HUES6 (cell line): Measurements from ENCODE around the gene CABLES2.

Experiments used
- H3K27ac ChIP-seq: 2 replicates; pipeline ENCODE4 v1.7.0; 2013; ENCODE audit warnings: low read depth, mild to moderate bottlenecking, low read length, inconsistent platforms
- H3K27me3 ChIP-seq: 2 replicates; pipeline ENCODE4 v1.6.1; 2013; ENCODE audit warnings: low read length; ENCODE audit not compliant: control insufficient read depth, insufficient read depth
- H3K36me3 ChIP-seq: 2 replicates; pipeline ENCODE4 v1.6.1; 2013; ENCODE audit warnings: low read length; ENCODE audit not compliant: control insufficient read depth, insufficient read depth
- H3K4me1 ChIP-seq: 2 replicates; pipeline ENCODE4 v1.6.1; 2013; ENCODE audit warnings: low read length; ENCODE audit not compliant: control insufficient read depth, insufficient read depth
- H3K4me3 ChIP-seq: 2 replicates; pipeline ENCODE4 v1.5.1; 2013; ENCODE audit warnings: low read depth, low read length
- H3K9ac ChIP-seq: one replicate; pipeline ENCODE4 v1.6.1; 2013; ENCODE audit warnings: mild to moderate bottlenecking, low read length
- H3K9me3 ChIP-seq: 2 replicates; pipeline ENCODE4 v1.6.1; 2013; ENCODE audit warnings: low read depth, low read length; ENCODE audit not compliant: control insufficient read depth, insufficient read depth

Gene CABLES2

DNA sequence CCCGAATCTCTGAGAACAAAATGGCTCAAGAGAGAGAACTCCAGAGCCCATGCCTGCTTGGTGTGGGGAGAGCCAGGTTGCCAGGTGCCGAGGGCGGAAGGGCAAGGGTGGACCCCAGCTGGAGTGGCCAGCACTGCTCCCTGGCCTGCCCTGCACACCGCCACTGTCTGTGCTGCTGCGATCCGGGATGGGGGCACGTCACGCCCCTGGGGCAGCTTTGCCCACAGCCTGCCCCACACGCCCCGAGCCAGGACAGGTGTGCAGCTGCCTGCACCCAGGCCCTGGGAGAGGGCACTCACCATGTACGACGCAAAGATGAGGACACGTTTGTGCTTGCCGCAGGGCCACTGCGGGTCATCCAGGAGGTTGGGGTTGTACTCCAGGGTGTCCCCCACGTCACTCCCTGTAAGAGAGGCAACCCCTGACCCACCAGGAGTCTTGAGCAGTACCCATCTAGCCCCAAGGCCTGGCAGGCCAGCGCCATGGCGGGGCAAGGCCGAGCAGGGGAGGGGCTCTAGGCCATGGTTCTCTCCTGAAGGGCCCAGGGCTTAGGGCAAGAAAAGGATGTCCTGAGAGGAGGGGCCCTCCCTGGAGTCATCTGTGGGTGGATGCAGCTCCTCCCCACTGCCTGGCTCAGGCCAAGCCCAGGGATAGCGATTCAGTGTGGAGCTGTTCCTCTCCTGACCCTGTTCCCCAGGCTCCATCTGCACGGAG, 14.3 kb downstream of the CABLES2 start:
- no peaks in the 10 kb centered on the region for H3K27me3 ChIP-seq
- H3K27ac ChIP-seq, result no peak overlapping the region
- no peak overlapping the region for H3K9ac ChIP-seq
- H3K4me3 ChIP-seq, result no peak overlapping the region
- H3K4me1 ChIP-seq, result no peaks in the 10 kb centered on the region
- H3K9me3 ChIP-seq, result no peaks in the 10 kb centered on the region; the same call in 1 of the 2 replicates
- peaks cover 29% of the 10 kb centered on the region for H3K36me3 ChIP-seq

DNA sequence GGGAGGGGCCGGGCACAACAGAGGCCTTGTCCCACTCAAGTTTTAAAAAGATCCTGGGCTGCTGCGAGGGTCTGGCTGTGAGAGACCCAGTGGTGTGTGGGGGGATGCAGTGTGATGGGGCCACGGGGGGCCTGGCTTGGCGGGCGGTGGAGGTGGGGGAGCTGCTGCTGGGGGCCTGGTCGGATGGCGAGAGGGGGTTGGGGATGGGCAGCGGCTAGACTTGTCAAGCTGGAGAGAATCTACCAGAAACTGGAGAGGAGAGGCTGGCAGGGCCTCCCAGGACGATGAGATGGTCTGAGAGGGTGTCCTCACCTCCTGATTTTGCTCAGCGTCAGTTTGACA, 15.0 kb downstream of the CABLES2 start:
- Histone ChIP-seq H3K9ac (no peak overlapping the region), H3K4me1 (no peaks in the 10 kb centered on the region), H3K9me3 (no peaks in the 10 kb centered on the region), H3K36me3 (peaks cover 35% of the 10 kb centered on the region), H3K4me3 (no peak overlapping the region), H3K27me3 (no peaks in the 10 kb centered on the region), H3K27ac (no peak overlapping the region)

DNA sequence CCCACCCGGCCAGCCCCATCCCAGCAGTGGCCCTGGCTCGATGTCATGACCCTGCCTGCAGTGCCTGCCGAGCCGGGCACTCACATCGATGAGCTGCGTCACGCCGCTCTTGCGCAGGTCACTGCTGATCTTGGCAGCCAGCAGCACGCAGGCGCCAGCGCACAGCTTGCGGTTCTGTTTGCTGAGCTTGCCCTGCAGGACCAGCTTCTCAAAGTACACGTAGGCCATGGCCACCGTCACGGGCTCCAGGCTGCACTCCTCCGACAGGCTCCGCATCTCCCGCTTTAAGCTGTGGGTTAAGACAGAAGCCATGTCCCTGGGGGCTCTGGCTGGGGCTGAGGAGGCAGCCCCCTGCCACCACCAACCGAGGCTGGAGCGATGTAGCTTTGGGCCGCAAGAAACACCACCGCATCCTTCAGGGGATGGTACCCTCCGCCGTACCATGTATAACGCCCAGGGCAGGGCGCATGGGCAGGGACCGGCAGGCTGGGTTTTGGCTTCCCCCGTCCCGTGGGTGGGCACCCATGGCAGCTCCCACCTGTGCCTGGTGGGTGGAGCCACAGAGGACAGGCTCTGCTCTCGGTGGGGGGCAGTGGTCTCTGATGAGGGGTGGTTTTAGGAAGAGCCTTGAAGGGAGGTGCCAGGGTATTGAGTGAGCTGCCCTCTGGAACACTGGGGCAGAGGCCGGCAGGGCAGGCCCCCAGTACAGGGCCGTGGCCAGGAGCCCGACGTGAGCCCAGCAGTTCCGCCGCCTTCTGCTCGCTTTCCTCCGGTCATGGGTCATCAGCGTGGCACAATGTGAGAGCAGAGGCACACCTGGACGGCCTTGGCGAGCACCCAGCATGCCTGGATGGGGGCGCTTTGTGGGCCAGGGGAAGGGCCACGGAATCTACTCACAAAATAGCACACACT, 15.7 kb downstream of the CABLES2 start:
- H3K27me3 ChIP-seq, result no peaks in the 10 kb centered on the region
- H3K4me3 ChIP-seq, result no peak overlapping the region
- H3K27ac ChIP-seq, result no peak overlapping the region
- no peak overlapping the region for H3K9ac ChIP-seq
- H3K4me1 ChIP-seq, result no peaks in the 10 kb centered on the region
- H3K36me3 ChIP-seq, result peaks cover 35% of the 10 kb centered on the region
- no peaks in the 10 kb centered on the region for H3K9me3 ChIP-seq

DNA sequence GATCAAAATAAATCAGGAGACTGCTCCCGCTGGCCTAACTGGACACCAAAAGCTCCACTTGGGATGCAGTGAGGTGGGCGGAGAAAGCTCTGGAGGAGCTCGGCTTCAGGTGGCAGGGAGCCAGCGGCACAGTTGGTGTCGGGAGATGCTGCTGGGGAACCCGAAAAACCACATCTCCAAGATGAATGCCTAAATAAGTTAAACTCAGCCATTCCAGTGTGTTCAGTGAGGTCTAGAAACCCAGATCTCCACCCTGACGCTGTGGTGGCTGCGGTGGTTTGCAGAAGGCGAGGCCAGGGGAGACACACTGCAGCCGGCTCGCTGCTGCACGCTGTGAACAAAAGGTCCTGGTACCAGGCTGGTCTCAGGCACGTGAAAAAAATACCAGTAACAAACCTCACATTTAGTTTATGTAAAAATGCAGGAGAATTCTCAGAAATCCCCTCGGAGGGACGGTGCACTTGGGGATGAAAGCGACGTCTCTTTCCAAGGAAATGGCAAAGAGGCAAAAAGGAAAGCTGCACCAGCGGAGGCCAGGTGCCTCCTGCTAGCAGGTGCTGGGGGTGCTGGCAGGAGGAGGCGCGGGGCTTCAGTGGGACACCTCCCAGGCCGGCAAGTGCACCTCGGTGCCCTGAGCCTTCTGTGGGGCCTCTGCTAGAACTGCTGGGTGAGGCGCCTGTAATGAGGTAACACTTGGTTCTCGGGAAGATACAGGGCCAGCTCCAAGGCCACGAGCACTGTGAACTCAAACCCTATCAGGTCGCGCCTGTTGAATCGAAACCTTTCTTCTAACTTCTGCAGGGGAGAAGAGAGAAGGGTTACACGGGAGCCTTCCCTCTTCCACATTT, 16.5 kb downstream of the CABLES2 start:
- Histone ChIP-seq H3K36me3 (peaks cover 35% of the 10 kb centered on the region), H3K27ac (no peak overlapping the region)

DNA sequence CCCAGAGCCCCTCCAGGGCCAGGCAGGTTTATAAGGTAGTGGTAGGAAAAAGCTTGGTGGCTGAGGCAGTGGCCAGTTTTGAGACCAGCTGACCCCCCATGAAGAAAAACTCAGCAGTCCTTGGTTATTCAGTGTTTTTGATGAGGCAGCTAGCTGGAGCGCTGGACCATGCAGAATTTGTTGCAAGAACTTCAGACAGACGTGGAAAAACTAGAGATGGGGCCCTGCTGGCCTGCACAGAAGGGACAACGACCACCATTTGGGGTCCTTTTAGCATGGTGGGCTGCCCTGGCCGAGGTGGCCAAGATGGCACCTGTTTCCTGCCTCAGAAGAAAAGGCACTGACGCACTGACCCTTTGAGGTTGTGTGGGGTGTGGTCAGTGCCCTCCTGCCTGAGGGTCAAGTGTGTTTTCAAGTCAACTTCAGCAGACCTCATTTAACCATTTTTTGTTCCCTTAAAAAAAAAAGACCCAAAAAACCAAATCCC, 17.4 kb downstream of the CABLES2 start:
- Histone ChIP-seq H3K9ac (no peak overlapping the region), H3K27ac (no peak overlapping the region), H3K4me3 (no peak overlapping the region), H3K9me3 (no peaks in the 10 kb centered on the region), H3K4me1 (0 out of 2 replicates have a peak, but pooled peaks cover 4% of the 10 kb centered on the region), H3K36me3 (peaks cover 35% of the 10 kb centered on the region), H3K27me3 (no peaks in the 10 kb centered on the region)

More for the DNA sequence above, 16.5 kb downstream of the CABLES2 start:
- Histone ChIP-seq H3K9me3 (no peaks in the 10 kb centered on the region), H3K27me3 (no peaks in the 10 kb centered on the region), H3K4me1 (0 out of 2 replicates have a peak, but pooled peaks cover under 1% of the 10 kb centered on the region), H3K9ac (no peak overlapping the region), H3K4me3 (no peak overlapping the region)

DNA sequence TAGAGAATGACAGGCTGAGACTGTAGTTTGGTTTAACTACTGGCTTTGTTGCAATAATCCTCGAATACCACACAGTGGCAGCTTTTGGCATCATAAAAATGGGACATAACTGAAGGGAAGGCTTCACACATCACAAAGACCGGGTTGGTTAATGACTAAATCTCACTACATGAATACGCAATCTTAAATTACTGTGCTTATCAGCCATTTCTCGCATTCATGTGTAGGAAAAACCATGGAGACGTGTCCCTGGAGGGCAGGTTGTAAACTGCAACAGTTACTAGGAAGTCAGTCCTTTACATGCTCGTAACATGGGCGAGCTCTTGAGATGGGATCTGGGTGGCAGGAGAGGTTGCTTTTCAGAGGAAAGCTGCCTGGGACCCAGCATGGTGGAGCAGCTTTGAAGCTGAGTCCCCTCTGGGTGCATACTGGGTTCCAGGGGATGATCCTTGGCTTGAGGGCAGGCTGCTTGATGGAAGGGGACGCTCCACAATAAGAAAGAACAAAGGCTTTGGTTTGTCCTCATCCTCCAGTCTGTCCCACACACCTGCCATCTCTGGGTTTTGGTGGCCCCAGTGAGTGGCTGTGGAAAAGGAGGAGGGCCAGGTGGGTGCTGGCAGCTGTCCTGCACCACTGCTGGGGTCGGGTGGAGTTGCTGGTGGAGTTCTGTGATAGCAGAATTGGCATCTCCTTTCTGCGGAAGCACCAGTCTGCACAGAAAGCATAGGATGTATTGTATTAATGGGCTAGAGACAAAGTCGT, 18.1 kb downstream of the CABLES2 start:
- H3K27me3 ChIP-seq, result no peaks in the 10 kb centered on the region
- no peak overlapping the region for H3K27ac ChIP-seq
- H3K4me1 ChIP-seq, result 0 out of 2 replicates have a peak, but pooled peaks cover 4% of the 10 kb centered on the region
- H3K9ac ChIP-seq, result no peak overlapping the region
- no peaks in the 10 kb centered on the region for H3K9me3 ChIP-seq
- 0 out of 2 replicates have a peak overlapping the region, but pooled peaks have one; percentile 12 for H3K4me3 ChIP-seq
- H3K36me3 ChIP-seq, result peaks cover 35% of the 10 kb centered on the region

DNA sequence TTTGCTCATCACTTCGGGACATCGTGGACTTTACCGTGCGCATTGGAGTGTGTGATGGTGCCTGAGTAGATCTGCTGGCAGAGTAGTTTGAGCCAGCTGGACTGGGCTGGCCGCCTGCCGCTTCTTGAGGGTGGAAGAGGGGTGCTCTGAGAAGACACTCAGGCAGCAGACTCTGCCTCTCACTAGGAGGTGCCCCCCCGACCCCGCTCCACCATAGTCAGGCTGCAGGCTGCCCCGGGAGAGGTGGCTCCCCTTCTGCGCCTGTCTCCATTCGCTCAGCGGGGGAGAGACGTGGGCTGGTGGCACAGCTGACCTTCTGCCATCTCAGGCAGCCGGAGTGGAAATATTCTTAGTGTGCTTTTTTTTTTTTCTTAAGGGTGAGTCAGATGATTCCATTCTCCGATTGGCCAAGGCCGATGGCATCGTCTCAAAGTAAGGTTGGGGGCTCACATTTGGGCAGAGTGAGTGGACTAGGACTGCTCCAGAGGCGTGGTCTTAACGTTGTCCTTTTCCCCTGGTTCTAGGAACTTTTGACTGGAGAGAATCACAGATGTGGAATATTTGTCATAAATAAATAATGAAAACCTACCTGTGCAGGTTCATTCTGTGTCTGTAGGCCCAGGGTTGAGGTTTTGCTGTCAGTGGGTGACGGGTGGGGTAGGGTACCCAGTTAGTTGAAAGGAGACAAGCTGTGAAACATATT, 19.0 kb downstream of the CABLES2 start:
- H3K27ac ChIP-seq, result no peak overlapping the region
- H3K4me3 ChIP-seq, result peak overlapping the region; percentile 83
- 0 out of 2 replicates have a peak, but pooled peaks cover 4% of the 10 kb centered on the region for H3K4me1 ChIP-seq
- H3K9me3 ChIP-seq, result no peaks in the 10 kb centered on the region
- H3K9ac ChIP-seq, result peak overlapping the region; percentile 91
- H3K36me3 ChIP-seq, result peaks cover 32% of the 10 kb centered on the region
- no peaks in the 10 kb centered on the region for H3K27me3 ChIP-seq

DNA sequence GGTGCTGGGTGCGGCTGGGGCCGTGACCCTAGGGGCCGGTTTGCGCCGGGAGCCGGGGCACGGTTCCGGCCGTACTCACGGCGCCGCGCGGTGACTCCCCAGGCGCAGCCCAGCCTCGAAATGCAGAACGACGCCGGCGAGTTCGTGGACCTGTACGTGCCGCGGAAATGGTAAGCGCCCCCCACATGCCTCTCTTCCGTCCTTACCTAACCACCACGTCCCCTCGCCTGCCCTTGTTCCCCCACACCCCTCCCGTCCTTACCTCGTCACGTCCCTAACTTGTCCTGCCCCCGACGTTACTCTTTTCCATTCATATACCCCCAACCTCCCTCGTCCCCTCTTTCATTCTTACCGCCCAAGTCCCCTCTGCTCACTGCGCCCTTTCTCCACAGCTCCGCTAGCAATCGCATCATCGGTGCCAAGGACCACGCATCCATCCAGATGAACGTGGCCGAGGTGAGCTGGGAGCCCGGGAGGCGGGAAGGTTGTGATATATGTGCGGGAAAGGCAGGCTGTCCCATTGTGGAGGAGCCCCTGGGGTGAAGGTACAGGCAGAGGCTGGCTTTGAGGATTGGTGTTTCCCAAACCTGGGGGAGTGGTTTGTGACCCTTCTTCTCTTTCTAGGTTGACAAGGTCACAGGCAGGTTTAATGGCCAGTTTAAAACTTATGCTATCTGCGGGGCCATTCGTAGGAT, 19.7 kb downstream of the CABLES2 start:
- peak overlapping the region; percentile 91 for H3K9ac ChIP-seq
- H3K4me1 ChIP-seq, result 0 out of 2 replicates have a peak, but pooled peaks cover 6% of the 10 kb centered on the region
- peaks cover 32% of the 10 kb centered on the region for H3K36me3 ChIP-seq
- peak overlapping the region; percentile 83 for H3K4me3 ChIP-seq
- H3K27ac ChIP-seq, result peak overlapping the region; percentile 82
- no peaks in the 10 kb centered on the region for H3K27me3 ChIP-seq
- no peaks in the 10 kb centered on the region for H3K9me3 ChIP-seq

DNA sequence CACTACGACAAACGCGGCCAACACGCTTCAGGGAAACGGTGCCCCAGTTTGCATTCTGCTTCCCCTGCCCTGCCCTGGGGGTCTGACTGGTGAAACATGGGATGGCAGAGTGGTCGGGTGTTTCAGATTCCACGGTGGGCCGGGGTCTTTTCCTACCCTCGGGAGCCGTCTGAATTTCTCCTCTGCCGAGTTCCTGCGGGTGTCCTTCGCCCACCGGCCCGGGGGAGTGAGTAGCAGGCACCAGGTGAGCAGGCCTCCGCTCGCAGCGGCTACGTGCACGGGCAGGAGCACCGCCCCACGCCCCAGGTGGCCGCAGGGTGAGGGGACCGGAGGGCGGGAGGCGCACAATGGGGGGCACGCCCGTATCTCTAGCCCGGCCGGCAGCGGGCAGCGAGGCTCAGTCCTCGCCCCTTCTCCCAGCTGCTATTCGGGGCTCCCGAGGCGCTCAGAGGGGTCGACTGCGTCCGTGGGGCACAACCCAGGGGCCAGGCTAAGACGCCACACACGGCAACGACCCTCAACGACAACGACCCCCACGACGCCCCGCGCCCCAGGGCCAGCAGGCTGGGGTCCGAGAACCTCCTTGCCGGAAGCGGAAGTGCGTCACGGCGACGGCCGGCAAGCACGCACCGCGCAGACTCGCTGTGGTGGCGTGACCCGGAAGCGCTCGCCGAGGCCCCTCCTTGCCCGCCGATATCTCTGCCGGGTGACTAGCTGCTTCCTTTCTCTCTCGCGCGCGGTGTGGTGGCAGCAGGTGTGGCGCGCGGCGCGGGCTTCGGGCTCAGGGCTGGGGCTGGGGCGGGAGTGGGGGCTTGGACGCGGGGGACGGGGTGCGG, 20.5 kb downstream of the CABLES2 start, which contains the start of gene RPS21:
Gene RPS21 (plus strand): TSS at position 721 of the 836 bp plus-strand sequence. CDS start 236 bp downstream, outside the sequence.
- peak within 1 kb of the TSS; percentile 83 for H3K4me3 ChIP-seq
- H3K27me3 ChIP-seq, result no peaks in the 10 kb centered on the region
- H3K27ac ChIP-seq, result peak within 1 kb of the TSS; percentile 82
- H3K36me3 ChIP-seq, result peaks cover 39% of the 10 kb centered on the region
- no peaks in the 10 kb centered on the region for H3K9me3 ChIP-seq
- 0 out of 2 replicates have a peak, but pooled peaks cover 7% of the 10 kb centered on the region for H3K4me1 ChIP-seq
- peak within 1 kb of the TSS; percentile 92 for H3K9ac ChIP-seq
